Thymus (tissue), 11 donors: ENCODE results near the gene AGPAT4. TPM values are rescaled to one million over a fixed set of nuclear protein-coding genes. Genes with fewer than 3 reads are reported as not detected.

Source experiments
- DNase-seq, 9 donors: peaks; one replicate each; pipeline ENCODE4 v3.0.0-alpha.2; 2013; ENCODE audit warnings: low spot score in 9 of 9, low read depth in 6 of 9, missing footprints in 1 of 9
- H3K27ac ChIP-seq, 2 donors: one replicate each; pipeline ENCODE4 v1.5.1; 2013; ENCODE audit warnings: control low read depth in 1 of 2, low read depth in 1 of 2, low read length in 1 of 2, mild to moderate bottlenecking in 1 of 2, moderate library complexity in 1 of 2
- H3K27me3 ChIP-seq, 2 donors: one replicate each; pipeline ENCODE4 v1.5.1; 2013; ENCODE audit warnings: low read length in 1 of 2; ENCODE audit not compliant: control insufficient read depth in 2 of 2, insufficient read depth in 1 of 2
- H3K36me3 ChIP-seq, 2 donors: one replicate each; pipeline ENCODE4 v1.5.1; 2013; ENCODE audit warnings: low read length in 1 of 2, mild to moderate bottlenecking in 1 of 2, moderate library complexity in 1 of 2; ENCODE audit not compliant: control insufficient read depth in 2 of 2, insufficient read depth in 2 of 2
- H3K4me1 ChIP-seq, 2 donors: one replicate each; pipeline ENCODE4 v1.5.1; 2013; ENCODE audit warnings: low read length in 2 of 2; ENCODE audit not compliant: control insufficient read depth in 2 of 2, insufficient read depth in 2 of 2
- H3K4me3 ChIP-seq, 2 donors: one replicate each; pipeline ENCODE4 v1.5.1; 2013; ENCODE audit warnings: low read length in 2 of 2, control low read depth in 1 of 2, mild to moderate bottlenecking in 1 of 2
- H3K9me3 ChIP-seq, 2 donors: one replicate each; pipeline ENCODE4 v1.5.1; 2013; ENCODE audit warnings: low read length in 1 of 2, mild to moderate bottlenecking in 1 of 2; ENCODE audit not compliant: control insufficient read depth in 2 of 2, insufficient read depth in 1 of 2
- WGBS: extraction: QIAGEN DNeasy Blood & Tissue Kit; methylation state at CpG from one replicate; pipeline ENCODE4 v1.1.7; 2013; 5-methylcytosine and 5-hydroxymethylcytosine counted together
- polyA plus RNA-seq: library from polyadenylated mRNA; stranded (reverse); fragments of 200-250 nt; gene quantifications from one replicate; pipeline ENCODE4 v1.2.3, GENCODE V29; 2013
- total RNA-seq: library from RNA; stranded (reverse); fragments of 120-200 nt; gene quantifications from one replicate; pipeline ENCODE4 v1.2.4, GENCODE V29; 2013
- donor health status: healthy.

AGPAT4 gene
- total and polyA plus RNA-seq, 2 donors = 2.7 to 2.9 TPM

DNA sequence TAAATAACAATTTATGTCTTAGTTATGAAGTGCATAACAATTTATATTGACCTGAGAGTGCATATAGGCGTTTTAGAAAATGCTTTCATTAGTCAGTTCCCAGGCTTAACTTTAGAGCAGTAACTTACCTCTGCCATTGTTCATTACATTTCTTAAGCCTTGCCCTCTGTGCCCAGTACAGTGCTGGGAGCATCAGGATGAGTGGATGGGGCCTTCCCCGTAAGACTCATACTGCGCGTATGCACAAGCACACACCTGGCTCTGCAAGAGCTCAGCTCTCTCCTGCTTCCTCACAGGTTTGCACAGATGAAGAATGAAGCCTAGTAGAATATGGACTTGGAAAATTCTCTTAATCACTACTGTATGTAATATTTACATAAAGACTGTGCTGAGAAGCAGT is 157.3 kb downstream of the AGPAT4 start:
- H3K27ac ChIP-seq = no peak overlapping the region
- no peaks in the 10 kb centered on the region for H3K9me3 ChIP-seq
- 97% methylated on average over 4 of the region's 4 CpGs for WGBS
- peaks cover 23 to 40% of the 10 kb centered on the region in 2 donors for H3K36me3 ChIP-seq
- H3K27me3 ChIP-seq = no peaks in the 10 kb centered on the region
- DNase-seq = no peak
- H3K4me1 ChIP-seq = peaks cover 0 to 2% of the 10 kb centered on the region in 2 donors
- no peak overlapping the region for H3K4me3 ChIP-seq

DNA sequence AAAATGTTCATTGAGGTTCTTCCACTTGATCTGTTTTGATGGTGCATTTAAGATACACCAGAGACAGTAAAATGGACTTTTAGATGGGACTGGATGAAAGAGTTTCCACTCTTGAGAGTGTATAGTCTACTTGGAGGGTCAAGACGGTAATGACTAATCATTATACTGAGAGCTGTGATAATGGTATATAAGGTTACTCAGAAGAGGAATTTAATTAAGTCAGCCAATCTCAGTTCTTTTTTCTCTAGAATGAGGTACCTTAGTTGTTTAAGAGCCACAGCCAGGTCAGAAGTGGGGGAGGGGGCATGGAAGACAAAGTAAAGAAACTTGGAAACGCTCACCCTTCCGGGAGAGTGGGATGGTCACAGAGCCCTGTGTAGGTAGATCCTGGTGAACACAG is 158.4 kb downstream of the AGPAT4 start:
- no peak for DNase-seq
- peaks cover 0 to 10% of the 10 kb centered on the region in 2 donors for H3K4me1 ChIP-seq
- H3K4me3 ChIP-seq = no peak overlapping the region
- WGBS = 96% methylated on average over 3 of the region's 3 CpGs
- H3K27me3 ChIP-seq = no peaks in the 10 kb centered on the region
- peaks cover 28 to 50% of the 10 kb centered on the region in 2 donors for H3K36me3 ChIP-seq
- H3K9me3 ChIP-seq = no peaks in the 10 kb centered on the region
- H3K27ac ChIP-seq = no peak overlapping the region

DNA sequence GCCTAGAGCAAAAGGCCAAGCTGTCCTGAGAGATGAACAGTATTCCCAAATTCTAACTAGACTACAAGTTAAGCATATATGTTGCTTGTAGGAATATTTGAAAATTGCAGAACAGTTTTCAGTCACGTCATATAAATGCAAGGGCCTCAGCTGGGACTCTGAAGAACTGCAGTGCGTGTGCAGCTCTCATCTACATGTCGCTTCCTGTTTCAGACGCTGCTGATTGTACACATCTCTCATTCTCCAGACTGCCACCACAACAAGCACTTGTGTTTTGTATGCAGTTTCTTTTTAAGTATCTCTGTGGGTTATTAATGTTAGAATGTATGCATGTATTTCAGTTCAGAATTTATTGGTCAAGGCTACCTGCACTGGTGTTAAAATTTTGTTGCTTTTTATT is 162.6 kb downstream of the AGPAT4 start:
- H3K36me3 ChIP-seq = peaks cover 51 to 75% of the 10 kb centered on the region in 2 donors
- peaks cover 0 to 11% of the 10 kb centered on the region in 2 donors for H3K4me1 ChIP-seq
- no peaks in the 10 kb centered on the region for H3K9me3 ChIP-seq
- no peak overlapping the region for H3K4me3 ChIP-seq
- DNase-seq = peak in 7 of 9 donors; percentile 8 to 69 (median 32)
- H3K27ac ChIP-seq = peak overlapping the region in 1 of 2 donors; percentile 43
- no peaks in the 10 kb centered on the region for H3K27me3 ChIP-seq
- WGBS = 87% methylated on average over 4 of the region's 4 CpGs

DNA sequence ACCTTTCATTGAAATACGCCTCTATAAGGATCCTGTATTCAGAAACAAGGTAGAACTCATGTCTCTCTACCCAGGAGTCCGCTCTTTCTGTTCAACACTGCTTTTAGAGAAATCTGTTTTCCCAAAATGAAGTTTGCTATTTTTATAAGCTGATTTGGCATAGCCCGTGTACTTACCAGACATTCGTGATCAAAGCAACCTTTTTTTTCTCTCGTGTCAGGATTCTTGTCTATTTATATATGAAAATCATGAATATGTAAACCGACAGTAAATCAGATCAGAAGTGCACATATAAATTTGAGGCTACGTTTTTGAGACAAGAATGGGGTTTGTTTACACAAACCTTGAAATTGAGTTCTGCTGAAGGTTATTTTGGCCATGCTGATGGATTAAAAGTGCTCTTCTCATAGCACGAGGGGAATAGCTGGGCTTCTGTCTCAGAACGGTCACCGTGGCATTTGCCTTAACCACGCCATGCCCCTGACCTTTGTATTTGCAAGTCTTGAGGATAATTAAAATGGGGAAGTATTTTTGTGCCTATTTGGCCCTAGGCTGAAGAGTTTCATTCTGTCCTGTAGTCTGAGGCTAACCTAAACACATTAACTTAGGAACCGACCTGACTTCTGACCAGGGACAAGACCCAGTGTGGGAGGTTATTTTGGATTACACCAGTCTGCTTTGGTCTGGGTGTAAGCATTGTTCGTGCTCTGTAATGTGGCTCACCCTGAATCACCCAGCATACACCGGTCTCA is 163.7 kb downstream of the AGPAT4 start:
- no peak overlapping the region for H3K27ac ChIP-seq
- H3K9me3 ChIP-seq = no peaks in the 10 kb centered on the region
- H3K4me1 ChIP-seq = peaks cover 0 to 11% of the 10 kb centered on the region in 2 donors
- H3K36me3 ChIP-seq = peaks cover 51 to 79% of the 10 kb centered on the region in 2 donors
- H3K4me3 ChIP-seq = no peak overlapping the region
- DNase-seq = no peak
- WGBS = 96% methylated on average over 14 of the region's 14 CpGs
- no peaks in the 10 kb centered on the region for H3K27me3 ChIP-seq

DNA sequence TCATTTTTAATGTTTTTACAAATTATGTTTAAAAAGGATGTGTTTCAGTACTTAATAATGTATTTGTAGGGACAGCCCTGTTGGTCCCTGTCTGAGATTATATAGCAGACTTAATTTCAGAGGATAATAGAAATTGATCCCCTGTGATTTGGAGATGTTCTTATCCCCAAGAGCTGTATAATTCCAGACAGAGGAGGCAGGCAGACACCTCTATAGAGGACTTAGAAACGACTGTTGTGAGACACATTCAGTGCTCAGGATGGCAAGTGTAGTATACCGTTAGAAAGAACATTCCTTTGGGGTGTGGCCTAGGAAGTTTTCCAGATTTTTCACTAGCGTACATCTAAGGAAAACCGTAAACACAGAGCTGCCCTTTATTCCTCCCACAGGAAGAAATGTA is 164.5 kb downstream of the AGPAT4 start:
- Histone ChIP-seq H3K36me3 (peaks cover 52 to 79% of the 10 kb centered on the region in 2 donors), H3K27me3 (no peaks in the 10 kb centered on the region), H3K4me3 (no peak overlapping the region), H3K9me3 (no peaks in the 10 kb centered on the region), H3K27ac (no peak overlapping the region), H3K4me1 (peaks cover 0 to 11% of the 10 kb centered on the region in 2 donors)
- WGBS = 98% methylated on average over 4 of the region's 4 CpGs
- DNase-seq = no peak

DNA sequence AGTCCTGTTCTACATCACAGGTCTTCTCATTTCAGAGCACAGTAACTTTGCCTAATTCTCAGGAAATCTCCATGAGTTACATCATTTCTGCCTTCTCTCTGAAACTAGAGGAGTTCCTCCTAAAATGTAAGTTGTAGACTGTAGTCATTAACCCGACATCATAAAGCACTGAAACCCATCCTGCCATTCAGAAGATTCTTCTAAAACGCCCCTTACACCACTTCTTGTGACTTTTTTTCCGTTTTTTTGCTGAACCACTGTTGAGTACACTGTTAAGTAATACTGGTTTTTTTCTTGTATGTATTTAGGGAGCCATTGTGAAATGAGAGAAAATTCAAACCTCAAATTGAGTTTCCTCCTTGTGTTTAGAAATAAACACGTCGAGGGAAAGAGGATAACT is 164.9 kb downstream of the AGPAT4 start:
- WGBS = 96% methylated on average over 5 of the region's 5 CpGs
- Histone ChIP-seq H3K27ac (no peak overlapping the region), H3K4me3 (no peak overlapping the region), H3K9me3 (no peaks in the 10 kb centered on the region), H3K27me3 (no peaks in the 10 kb centered on the region), H3K4me1 (peaks cover 0 to 11% of the 10 kb centered on the region in 2 donors), H3K36me3 (peaks cover 56 to 76% of the 10 kb centered on the region in 2 donors)
- no peak for DNase-seq

DNA sequence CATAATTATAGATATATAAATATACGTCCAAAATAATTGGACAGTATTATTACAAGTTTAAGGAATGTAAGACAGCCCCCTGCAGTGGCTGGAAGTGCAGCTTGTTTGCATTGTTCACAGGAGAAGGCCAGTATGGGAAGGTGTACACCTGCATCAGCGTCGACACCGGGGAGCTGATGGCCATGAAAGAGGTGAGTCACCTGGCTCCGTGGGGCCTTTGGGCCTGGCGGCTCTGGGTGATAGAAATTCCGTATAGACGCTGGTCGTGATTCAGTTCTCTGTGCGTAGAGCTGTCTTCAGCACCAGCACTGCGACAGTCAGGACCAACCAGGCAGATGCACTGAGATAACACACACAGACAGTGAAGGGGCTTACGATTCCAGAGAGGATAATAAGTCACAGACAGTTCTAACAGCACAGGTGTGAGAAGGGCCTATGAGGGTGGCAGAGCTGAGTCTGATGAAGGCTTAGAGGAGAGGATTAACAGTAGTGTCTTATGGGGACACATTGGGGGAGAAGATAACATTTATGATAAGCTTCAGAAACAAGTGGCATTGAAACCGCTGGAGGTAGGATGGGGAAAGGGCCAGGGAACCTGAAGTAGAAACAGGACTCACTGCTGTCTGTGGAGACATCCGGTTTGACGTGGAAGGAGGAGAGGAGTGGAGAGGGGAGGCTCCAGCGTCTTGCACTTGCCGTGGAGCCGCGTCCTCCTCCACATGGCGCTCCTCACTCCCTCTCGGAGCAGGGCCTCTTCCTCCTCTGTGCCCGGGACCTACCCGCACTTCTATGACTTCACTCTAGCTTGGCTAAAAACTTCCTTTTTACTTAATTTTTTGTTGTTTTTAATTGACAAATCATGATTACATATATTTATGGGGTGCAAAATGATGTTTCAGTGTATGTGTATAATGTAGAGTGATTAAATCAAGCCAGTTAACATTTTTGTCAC is 165.8 kb downstream of the AGPAT4 start:
- H3K27me3 ChIP-seq = no peaks in the 10 kb centered on the region
- no peak for DNase-seq
- no peak overlapping the region for H3K27ac ChIP-seq
- peaks cover 0 to 11% of the 10 kb centered on the region in 2 donors for H3K4me1 ChIP-seq
- H3K36me3 ChIP-seq = peaks cover 61 to 80% of the 10 kb centered on the region in 2 donors
- no peaks in the 10 kb centered on the region for H3K9me3 ChIP-seq
- 98% methylated on average over 23 of the region's 23 CpGs for WGBS
- no peak overlapping the region for H3K4me3 ChIP-seq

DNA sequence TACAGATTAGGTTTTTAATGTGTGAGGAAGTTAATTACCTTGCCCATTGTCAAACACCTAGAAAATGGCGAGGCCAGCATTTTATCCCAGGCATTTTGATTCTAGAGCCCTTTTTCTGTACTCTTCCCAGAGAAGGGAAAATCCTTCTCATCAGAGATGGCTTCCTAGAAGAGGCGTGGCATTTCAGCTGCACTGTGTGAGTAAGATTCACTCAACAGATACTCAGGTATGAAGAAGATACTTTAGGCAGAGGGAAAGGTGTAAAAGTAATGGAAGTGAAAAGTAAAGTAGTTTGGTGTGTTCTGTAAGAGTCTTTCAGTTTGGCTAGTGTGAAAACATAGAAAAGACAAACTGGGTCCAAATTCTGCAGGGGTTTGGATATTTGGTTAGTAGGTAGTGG is 168.5 kb downstream of the AGPAT4 start:
- Histone ChIP-seq H3K4me1 (no peaks in the 10 kb centered on the region), H3K36me3 (peaks cover 50 to 71% of the 10 kb centered on the region in 2 donors), H3K27ac (no peak overlapping the region), H3K27me3 (no peaks in the 10 kb centered on the region), H3K9me3 (no peaks in the 10 kb centered on the region), H3K4me3 (no peak overlapping the region)
- over 99% methylated on average over 2 of the region's 2 CpGs for WGBS
- no peak for DNase-seq

DNA sequence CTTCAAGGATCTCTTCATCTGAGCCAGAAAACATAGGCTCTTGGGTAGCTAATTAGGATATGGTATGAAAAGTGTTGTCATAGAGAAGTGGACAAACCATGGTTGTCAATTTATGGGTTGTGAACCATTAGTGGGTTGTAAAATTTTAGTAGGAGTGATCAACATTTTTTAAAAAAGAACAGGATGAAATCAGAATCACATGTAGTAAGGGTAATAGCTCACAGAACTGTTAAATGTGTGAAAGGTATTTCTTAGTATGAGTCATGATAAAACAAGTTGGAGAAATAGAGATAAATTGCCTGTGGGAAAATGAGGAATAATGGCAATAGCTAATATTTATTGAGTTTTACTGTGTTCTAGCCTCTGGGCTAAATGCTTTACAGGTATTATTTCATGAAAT is 168.9 kb downstream of the AGPAT4 start:
- no peaks in the 10 kb centered on the region for H3K9me3 ChIP-seq
- H3K4me1 ChIP-seq = no peaks in the 10 kb centered on the region
- DNase-seq = no peak
- H3K27me3 ChIP-seq = no peaks in the 10 kb centered on the region
- H3K4me3 ChIP-seq = no peak overlapping the region
- no peak overlapping the region for H3K27ac ChIP-seq
- peaks cover 52 to 69% of the 10 kb centered on the region in 2 donors for H3K36me3 ChIP-seq
